HG02571 (cell line): ENCODE results near the gene RFX3.

Experiments
- ATAC-seq: cut with Tn5 transposase; IDR thresholded peaks from one replicate; pipeline ENCODE4 v1.9.1; 2021; ENCODE audit warnings: mild to moderate bottlenecking, moderate library complexity; ENCODE audit not compliant: unreplicated experiment

The RFX3 gene

GRCh38 chr9:3514786-3515185 is 11.0 kb downstream of the RFX3 start:
- ATAC-seq = no peak

GRCh38 chr9:3513265-3513818 is 12.5 kb downstream of the RFX3 start:
- ATAC-seq = no peak

- ATAC-seq = no peak
Measured at GRCh38 chr9:3511551-3511950, 14.2 kb downstream of the RFX3 start.

GRCh38 chr9:3510796-3511195 is 15.0 kb downstream of the RFX3 start:
- no peak for ATAC-seq

- ATAC-seq = no peak
Measured at GRCh38 chr9:3509926-3510325, 15.9 kb downstream of the RFX3 start.

- ATAC-seq = no peak
Measured at GRCh38 chr9:3508521-3509291, 17.1 kb downstream of the RFX3 start.

- no peak for ATAC-seq
Measured at GRCh38 chr9:3508078-3508431, 17.7 kb downstream of the RFX3 start.

- peak; percentile 64 for ATAC-seq
Measured at GRCh38 chr9:3507395-3508077, 18.3 kb downstream of the RFX3 start.

- ATAC-seq = no peak
Measured at GRCh38 chr9:3506164-3506563, 19.6 kb downstream of the RFX3 start.

GRCh38 chr9:3502560-3503398 is 23.0 kb downstream of the RFX3 start:
- no peak for ATAC-seq

- ATAC-seq = no peak
Measured at GRCh38 chr9:3500044-3500443, 25.8 kb downstream of the RFX3 start.

- no peak for ATAC-seq
Measured at GRCh38 chr9:3498691-3499090, 27.1 kb downstream of the RFX3 start.

- ATAC-seq = no peak
Measured at GRCh38 chr9:3497857-3498256, 27.9 kb downstream of the RFX3 start.

GRCh38 chr9:3497401-3497800 is 28.4 kb downstream of the RFX3 start:
- ATAC-seq = no peak

GRCh38 chr9:3495855-3496254 is 29.9 kb downstream of the RFX3 start:
- no peak for ATAC-seq

- no peak for ATAC-seq
Measured at GRCh38 chr9:3492214-3492613, 33.6 kb downstream of the RFX3 start.

- ATAC-seq = no peak
Measured at GRCh38 chr9:3491450-3491849, 34.4 kb downstream of the RFX3 start.

- ATAC-seq = no peak
Measured at GRCh38 chr9:3490957-3491356, 34.8 kb downstream of the RFX3 start.

GRCh38 chr9:3482578-3482977 is 43.2 kb downstream of the RFX3 start:
- no peak for ATAC-seq

- ATAC-seq = no peak
Measured at GRCh38 chr9:3480353-3480655, 45.5 kb downstream of the RFX3 start.

- peak; percentile 35 for ATAC-seq
Measured at GRCh38 chr9:3479514-3480352, 46.1 kb downstream of the RFX3 start.
